ENCODE data around the gene MFGE8.

Gene MFGE8

DNA sequence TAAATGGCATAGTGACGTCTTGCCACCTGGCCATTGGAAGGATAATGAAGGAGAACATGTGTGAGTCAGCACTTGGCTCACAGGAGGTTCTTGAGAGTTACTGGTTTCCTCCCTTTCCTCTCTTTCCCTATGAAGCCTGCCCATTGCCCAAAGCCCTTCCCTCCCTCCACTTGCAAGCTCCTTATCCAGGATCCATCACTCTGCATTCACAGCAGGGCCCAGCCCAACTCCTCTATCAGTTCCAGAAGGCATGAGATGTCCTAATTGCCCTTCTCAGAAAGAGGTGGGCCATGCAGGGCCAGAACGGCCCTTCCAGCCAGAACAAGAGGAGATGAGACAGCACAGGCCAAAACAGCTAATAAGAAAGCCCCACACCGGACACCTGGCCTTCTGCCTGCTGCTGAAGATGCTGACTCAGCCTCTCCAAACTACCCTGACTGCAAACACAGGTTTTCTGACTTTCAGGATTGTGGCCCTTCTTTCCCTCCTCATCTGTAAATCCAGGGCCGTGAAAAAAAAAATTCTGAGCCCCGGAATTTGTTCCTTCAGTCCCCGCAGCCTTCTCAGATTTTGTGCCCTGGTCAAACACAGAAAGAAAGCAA lies 47.6 kb downstream of the MFGE8 start:
- no peak for DNase-seq (ENCODE audit: low read depth)
- no peak overlapping the region for H3K4me3 ChIP-seq (ENCODE audit: control insufficient read depth, low read depth, low read length)
- no peak for TF ChIP-seq CTCF (IDR thresholded peaks at IDR 0.05; ENCODE audit: control insufficient read depth, insufficient read depth, low read depth, low read length, missing control alignments)

DNA sequence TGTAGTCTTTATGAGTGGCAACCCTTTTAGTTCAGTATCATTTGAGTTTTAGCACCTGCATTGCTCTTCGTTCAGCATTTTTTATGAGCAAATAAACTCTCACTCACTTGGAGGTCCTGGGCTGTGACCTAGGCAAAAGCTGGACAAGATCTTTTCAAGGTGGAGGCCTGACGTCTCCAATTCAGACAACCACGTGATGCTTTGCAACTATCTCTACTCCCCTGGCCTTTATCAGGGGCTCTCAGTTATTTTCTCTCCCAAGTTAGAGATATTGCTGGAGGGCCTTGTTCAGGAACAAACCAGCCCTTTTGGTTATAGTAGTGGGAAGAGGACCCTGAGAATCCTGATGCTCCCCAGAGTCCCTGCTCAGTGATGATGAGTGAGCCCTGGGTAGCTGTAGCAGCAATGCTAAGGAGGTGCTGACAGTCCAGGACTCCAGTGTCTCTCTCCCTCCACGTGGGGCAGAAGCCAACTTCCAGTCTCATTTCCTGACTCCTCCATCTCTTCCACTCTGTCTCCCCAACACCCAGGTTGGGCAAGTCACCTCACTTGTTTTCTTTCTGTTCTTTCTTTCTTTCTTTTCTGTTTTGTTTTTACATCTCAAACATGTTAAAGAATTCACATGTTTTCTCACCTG lies 48.2 kb downstream of the MFGE8 start:
- no peak for TF ChIP-seq CTCF (IDR thresholded peaks at IDR 0.05; ENCODE audit: control insufficient read depth, insufficient read depth, low read depth, low read length, missing control alignments)
- no peak for DNase-seq (ENCODE audit: low read depth)
- no peak overlapping the region for H3K4me3 ChIP-seq (ENCODE audit: control insufficient read depth, low read depth, low read length)

DNA sequence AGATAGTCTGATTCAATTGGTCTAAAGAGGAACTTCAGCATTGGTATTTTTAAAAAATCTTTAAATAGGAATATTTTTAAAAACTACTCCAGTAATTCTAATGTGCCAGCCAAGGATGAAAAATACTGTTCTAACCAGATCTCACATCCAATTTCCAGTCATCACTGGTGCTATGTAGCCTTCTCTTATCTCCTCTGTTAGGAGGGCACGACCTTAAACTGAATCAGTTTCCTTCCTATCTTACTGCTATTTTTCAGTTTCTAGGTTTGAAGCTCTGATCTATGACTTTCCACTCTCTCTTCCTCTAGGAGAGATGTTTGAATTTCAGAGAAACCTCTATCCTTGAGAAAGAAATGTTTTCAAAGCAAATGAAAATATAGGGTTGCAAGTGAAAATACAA lies 49.8 kb downstream of the MFGE8 start:
- no peak for TF ChIP-seq CTCF (IDR thresholded peaks at IDR 0.05; ENCODE audit: control insufficient read depth, insufficient read depth, low read depth, low read length, missing control alignments)
- H3K4me3 ChIP-seq (ENCODE audit: control insufficient read depth, low read depth, low read length) = no peak overlapping the region
- DNase-seq (ENCODE audit: low read depth) = no peak

GRCh38 chr15:88860212-88860611 lies 53.0 kb downstream of the MFGE8 start:
- no peak overlapping the region for H3K4me3 ChIP-seq (ENCODE audit: control insufficient read depth, low read depth, low read length)
- no peak for TF ChIP-seq CTCF (IDR thresholded peaks at IDR 0.05; ENCODE audit: control insufficient read depth, insufficient read depth, low read depth, low read length, missing control alignments)
- DNase-seq (ENCODE audit: low read depth) = no peak

- no peak overlapping the region for H3K4me3 ChIP-seq (ENCODE audit: control insufficient read depth, low read depth, low read length)
- no peak for DNase-seq (ENCODE audit: low read depth)
- no peak for TF ChIP-seq CTCF (IDR thresholded peaks at IDR 0.05; ENCODE audit: control insufficient read depth, insufficient read depth, low read depth, low read length, missing control alignments)
Measured at GRCh38 chr15:88859550-88859949, 53.6 kb downstream of the MFGE8 start.

GRCh38 chr15:88858934-88859333 lies 54.2 kb downstream of the MFGE8 start:
- no peak for TF ChIP-seq CTCF (IDR thresholded peaks at IDR 0.05; ENCODE audit: control insufficient read depth, insufficient read depth, low read depth, low read length, missing control alignments)
- no peak for DNase-seq (ENCODE audit: low read depth)
- no peak overlapping the region for H3K4me3 ChIP-seq (ENCODE audit: control insufficient read depth, low read depth, low read length)

Data from AG09309 (cell line).